Measurements from ENCODE around the gene ABCC6. TPM values are rescaled to one million over a fixed set of nuclear protein-coding genes. Genes with fewer than 3 reads are reported as not detected.

ABCC6 gene
- polyA plus RNA-seq, 1 of the 3 experiments (the other 2 are of a cell fraction) = 0.71 TPM

DNA sequence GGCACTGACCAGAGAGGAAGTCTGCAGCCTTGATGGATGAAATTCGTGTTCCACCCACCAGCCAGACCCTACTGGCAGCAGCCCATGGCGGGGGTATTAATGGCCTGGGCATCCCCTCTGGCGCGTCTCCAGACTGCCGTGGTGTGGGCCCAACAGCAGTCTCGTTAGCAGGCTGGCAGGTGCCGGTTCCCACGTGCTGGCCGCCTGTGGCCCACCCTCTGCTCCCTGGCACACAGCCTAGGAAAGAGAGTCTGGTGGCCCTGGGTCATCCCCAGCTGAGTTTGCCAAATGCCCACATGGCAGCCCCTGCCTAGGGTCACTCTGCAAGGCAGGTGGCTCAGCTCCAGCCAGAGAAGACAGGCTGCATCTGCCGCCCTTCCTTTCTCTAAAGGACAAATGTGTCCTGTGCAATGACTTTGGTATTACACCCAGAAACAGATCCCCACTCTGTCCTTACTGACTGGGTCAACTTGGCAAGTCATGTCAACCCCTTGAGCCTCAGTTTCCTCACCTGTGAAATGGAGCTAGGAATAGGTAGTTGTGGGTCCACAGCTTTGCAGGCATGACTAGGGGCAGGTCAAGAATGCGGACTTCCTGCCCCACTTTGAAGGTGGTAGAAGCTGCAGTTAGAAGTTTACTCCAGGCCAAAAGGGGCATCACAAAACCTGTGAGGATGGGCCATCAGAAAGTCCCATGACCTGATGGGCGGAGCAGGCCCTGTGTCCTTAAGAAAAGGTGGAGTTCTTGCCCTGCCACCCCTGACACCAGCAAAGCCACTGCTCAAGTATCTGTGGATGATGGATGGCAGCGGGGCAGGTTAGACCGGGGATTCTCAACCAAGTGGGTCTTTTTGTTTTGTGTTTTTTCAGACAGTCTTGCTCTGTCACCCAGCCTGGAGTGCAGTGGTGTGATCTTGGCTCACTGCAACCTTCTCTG, 76.6 kb downstream of the ABCC6 start:
- CTCF ChIA-PET = interaction anchor here (1.3 kb wide), 1 partner anchor 19 kb away, joined by 3 read pairs; no protein-coding TSS in a partner anchor
- Histone ChIP-seq H3K4me3 (ENCODE audit: low read depth in 2 of 2, low read length in 1 of 2) (no peak overlapping the region), H3K4me2 (no peak overlapping the region), H3K36me3 (replicated peaks in 1 of 2; ENCODE audit: control insufficient read depth in 1 of 2, insufficient read depth in 2 of 2, low read length in 1 of 2) (peaks cover under 1 to 14% of the 10 kb centered on the region in 2 experiments), H3K4me1 (ENCODE audit: control insufficient read depth in 1 of 2, insufficient read depth in 2 of 2, low read depth in 1 of 2, low read length in 1 of 2) (peaks cover 0 to 36% of the 10 kb centered on the region in 2 experiments; a peak in 1 of 4 replicates), H3F3A (replicated peaks; ENCODE audit: insufficient read depth) (peaks cover 3% of the 10 kb centered on the region), H3K27me3 (ENCODE audit: insufficient read depth) (no peaks in the 10 kb centered on the region), H3K27ac (ENCODE audit: low read depth in 2 of 2, low read length in 1 of 2) (peak overlapping the region in 1 of 2 experiments; percentile 60; a peak in 1 of 4 replicates), H3K9ac (no peak overlapping the region), H3K79me2 (ENCODE audit: insufficient read depth) (no peaks in the 10 kb centered on the region), H3K9me2 (no peaks in the 10 kb centered on the region), H2AFZ (ENCODE audit: low read depth) (no peak overlapping the region), H3K9me3 (no peaks in the 10 kb centered on the region), H4K20me1 (ENCODE audit: insufficient read depth) (no peaks in the 10 kb centered on the region)
- DNase-seq = peak; percentile 63
- TF ChIP-seq, protein P1, sequence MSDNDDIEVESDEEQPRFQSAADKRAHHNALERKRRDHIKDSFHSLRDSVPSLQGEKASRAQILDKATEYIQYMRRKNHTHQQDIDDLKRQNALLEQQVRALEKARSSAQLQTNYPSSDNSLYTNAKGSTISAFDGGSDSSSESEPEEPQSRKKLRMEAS (IDR thresholded peaks at IDR 0.05; ENCODE audit: low read depth) = no peak
- TF ChIP-seq YY1 (IDR thresholded peaks at IDR 0.05; ENCODE audit: low read depth) (no peak), FOXM1 (IDR thresholded peaks at IDR 0.05; ENCODE audit: low read depth) (no peak), RXRA (IDR thresholded peaks at IDR 0.05; ENCODE audit: borderline replicate concordance, low read depth) (no peak), MXI1 (IDR thresholded peaks at IDR 0.05; ENCODE audit: low read depth, low read length) (peak; percentile 73), RFX5 (IDR thresholded peaks at IDR 0.05; ENCODE audit: low read length) (no peak), TEAD4 (IDR thresholded peaks at IDR 0.05; ENCODE audit: borderline replicate concordance, insufficient read depth) (no peak), TAF1 (IDR thresholded peaks at IDR 0.05; ENCODE audit: borderline replicate concordance, low read depth, low read length) (no peak), JUND (IDR thresholded peaks at IDR 0.05) (no peak), EP300 (IDR thresholded peaks at IDR 0.05; ENCODE audit: borderline replicate concordance in 1 of 2, low read depth in 1 of 2, low read length in 1 of 2) (peak in 1 of 2 experiments; percentile 65; a peak in 2 of 4 replicates), MEF2A (IDR thresholded peaks at IDR 0.05; ENCODE audit: borderline replicate concordance, low read depth) (no peak), PBX3 (IDR thresholded peaks at IDR 0.05) (no peak), FOXJ3 (CRISPR knock-in tag; IDR thresholded peaks at IDR 0.05) (peak; percentile 62), GATA2 (CRISPR knock-in tag; IDR thresholded peaks at IDR 0.05) (no peak), SMC3 (IDR thresholded peaks at IDR 0.05; ENCODE audit: low read depth, low read length) (no peak), CTCF (IDR thresholded peaks at IDR 0.05) (no peak), NFIC (IDR thresholded peaks at IDR 0.05; ENCODE audit: borderline replicate concordance) (no peak), GABPA (IDR thresholded peaks at IDR 0.05; ENCODE audit: low read depth) (no peak), TCF12 (IDR thresholded peaks at IDR 0.05) (no peak), SIN3A (IDR thresholded peaks at IDR 0.05; ENCODE audit: borderline replicate concordance, low read depth, low read length) (no peak), ELF1 (IDR thresholded peaks at IDR 0.05) (no peak), EZH2phosphoT487 (IDR thresholded peaks at IDR 0.05; ENCODE audit: borderline replicate concordance, low read depth) (no peak), CHD2 (IDR thresholded peaks at IDR 0.05; ENCODE audit: low read length, partially characterized antibody) (peak; percentile 34), POLR2AphosphoS5 (IDR thresholded peaks at IDR 0.05; ENCODE audit: low read depth, low read length) (no peak), RCOR1 (IDR thresholded peaks at IDR 0.05; ENCODE audit: low read length) (peak; percentile 69; the same call in 1 of the 2 replicates)
- TF ChIP-seq, protein P2, sequence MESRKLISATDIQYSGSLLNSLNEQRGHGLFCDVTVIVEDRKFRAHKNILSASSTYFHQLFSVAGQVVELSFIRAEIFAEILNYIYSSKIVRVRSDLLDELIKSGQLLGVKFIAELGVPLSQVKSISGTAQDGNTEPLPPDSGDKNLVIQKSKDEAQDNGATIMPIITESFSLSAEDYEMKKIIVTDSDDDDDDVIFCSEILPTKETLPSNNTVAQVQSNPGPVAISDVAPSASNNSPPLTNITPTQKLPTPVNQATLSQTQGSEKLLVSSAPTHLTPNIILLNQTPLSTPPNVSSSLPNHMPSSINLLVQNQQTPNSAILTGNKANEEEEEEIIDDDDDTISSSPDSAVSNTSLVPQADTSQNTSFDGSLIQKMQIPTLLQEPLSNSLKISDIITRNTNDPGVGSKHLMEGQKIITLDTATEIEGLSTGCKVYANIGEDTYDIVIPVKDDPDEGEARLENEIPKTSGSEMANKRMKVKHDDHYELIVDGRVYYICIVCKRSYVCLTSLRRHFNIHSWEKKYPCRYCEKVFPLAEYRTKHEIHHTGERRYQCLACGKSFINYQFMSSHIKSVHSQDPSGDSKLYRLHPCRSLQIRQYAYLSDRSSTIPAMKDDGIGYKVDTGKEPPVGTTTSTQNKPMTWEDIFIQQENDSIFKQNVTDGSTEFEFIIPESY (IDR thresholded peaks at IDR 0.05; ENCODE audit: borderline replicate concordance, low read depth) = no peak
- TF ChIP-seq, protein P3, sequence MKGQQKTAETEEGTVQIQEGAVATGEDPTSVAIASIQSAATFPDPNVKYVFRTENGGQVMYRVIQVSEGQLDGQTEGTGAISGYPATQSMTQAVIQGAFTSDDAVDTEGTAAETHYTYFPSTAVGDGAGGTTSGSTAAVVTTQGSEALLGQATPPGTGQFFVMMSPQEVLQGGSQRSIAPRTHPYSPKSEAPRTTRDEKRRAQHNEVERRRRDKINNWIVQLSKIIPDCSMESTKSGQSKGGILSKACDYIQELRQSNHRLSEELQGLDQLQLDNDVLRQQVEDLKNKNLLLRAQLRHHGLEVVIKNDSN (IDR thresholded peaks at IDR 0.05; ENCODE audit: borderline replicate concordance, low read depth) = no peak
- 63% methylated on average over 3 of the region's 14 CpGs for WGBS (ENCODE audit: low lambda C conversion rate)
- POLR2A ChIA-PET = no interaction called here

All from SK-N-SH (cell line).